ENCODE data around the gene DMPK.
A peak's percentile ranks its signal among the peaks of the same experiment; 100 is the strongest.
"Not testable (repeated sequence)": the region's sequence is repeated elsewhere in the genome, so short reads cannot be mapped to it uniquely, and the experiment has no call there.

Gene DMPK

DNA sequence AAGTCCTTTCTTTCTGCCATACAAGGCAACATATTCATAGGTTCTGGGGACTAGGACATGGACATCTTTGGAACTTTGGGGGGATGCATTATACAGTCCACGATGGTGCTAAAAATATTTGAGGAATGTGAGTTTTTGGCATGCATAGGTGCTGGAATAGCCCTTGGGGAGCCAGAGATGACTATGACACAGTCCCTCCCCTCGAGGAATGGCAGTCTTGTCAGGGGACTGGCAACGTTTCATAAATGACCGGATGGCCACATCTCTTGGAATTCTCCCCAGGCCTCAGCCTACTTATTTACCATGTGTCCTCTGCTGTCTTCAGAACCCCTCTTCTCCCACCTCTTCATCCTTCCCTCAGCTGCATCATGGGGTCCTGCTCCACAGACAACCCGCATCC is 35.4 kb downstream of the DMPK start:
- no peak for DNase-seq (ENCODE audit: low read depth in 2 of 2)

DNA sequence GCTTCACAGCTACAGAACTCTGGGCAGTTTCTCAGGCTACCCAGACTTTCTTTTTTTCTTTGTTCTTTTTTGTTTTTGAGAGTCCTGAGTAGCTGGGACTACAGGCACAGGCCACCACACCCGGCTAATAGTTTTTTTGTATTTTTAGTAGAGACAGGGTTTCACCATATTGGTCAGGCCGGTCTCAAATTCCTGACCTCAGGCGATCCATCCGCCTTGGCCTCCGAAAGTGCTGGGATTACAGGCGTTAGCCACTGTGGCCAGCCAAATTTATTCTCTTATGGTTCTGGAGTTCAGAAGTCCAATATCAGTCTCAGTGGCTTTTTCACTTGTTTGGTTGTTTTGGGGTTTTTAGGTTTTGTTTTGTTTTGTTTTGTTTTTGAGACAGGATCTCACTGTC is 36.7 kb downstream of the DMPK start:
- DNase-seq (ENCODE audit: low read depth in 2 of 2) = no peak

DNA sequence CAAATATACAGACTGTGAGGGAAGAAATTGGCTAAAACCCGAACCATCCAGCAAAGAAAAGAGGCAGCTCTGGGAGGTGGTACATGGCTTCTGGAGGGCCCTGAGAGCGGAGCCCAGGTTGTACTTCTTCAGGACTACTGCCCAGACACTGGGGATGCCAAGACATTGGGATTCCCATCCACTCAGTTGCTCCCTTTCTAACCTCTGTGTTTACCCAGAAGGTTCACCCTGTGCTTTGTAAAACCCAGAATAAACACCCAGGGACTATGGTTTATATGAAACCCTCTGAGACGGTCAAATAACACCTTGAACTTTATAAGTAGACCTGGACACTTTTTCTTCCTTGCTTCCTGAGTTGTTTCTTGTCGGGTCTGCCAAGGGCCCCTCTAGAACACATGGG is 39.3 kb downstream of the DMPK start:
- no peak for DNase-seq (ENCODE audit: low read depth in 2 of 2)

DNA sequence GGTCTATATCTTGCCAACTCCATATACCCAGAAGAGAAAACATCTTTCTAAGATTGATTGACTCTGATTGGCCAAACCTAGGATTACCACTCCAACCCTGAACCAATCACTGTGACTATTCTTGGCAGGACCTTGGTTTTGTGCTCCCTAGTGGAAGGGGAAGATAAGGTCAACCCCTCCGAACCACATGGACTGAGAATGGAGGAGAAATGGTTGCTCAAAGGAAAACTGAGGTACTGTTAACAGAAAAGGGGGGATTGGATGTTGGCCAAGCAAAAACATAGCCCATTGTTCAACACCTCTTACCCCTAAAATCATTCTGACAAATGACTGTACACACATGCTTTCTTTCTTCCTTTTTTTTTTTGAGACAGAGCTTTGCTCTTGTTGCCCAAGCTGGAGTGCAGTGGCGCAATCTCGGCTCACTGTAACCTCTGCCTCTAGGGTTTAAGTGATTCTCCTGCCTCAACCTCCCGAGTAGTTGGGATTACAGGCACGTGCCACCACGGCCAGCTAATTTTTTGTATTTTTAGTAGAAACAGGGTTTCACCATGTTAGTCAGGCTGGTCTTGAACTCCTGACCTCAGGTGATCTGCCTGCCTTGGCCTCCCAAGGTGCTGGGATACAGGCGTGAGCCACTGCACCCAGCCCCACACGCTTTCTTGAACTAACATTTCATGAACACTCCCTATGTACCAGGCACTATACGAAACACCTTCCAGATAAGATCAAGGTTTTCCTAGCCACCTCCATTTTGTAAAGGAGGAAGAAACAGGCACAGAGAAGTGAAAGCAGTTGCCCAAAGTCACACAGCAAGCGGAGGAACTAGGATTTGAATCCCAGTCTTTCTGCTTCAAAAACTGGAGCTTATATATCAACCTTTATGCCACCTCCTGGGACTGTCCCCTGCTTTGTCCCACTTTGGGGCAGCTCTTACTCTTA is 42.5 kb downstream of the DMPK start:
- DNase-seq (ENCODE audit: low read depth in 2 of 2) = no peak

DNA sequence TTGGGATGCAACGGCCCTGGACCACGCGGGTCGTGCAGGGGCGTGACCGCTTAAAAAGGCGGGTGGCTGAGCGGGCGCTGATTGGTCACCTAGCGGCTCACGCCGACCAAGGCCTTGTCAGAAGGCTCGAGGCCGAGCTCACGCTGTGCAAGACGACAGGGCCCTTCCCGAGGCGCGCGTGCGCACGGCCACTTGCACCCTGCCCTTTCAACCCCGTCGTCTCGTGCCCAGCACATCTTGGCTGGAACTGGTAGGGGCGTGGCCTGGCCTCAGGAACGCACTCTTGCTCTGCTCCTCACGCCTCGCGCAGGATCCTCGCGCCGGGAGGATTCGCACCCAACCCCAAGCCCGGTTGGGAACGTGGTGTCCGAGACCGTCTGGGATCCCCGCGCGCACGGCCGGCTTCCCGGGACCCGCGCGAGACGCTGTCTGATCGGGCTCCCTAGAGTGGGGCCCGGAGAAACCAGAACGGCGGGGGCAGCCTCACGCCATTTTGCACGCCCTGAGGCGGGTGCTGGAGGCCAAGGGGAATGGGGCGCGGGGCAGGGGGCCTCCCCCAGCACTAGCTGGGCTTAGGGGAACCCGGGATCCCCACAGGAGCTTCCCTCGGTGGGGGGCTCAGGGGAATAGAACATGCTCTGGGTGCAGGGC is 49.0 kb downstream of the DMPK start, which contains the start of gene MEIOSIN:
Gene MEIOSIN, plus strand, starts transcription at position 280 of the 651 bp plus-strand sequence. CDS start 1,938 bp downstream, outside the sequence.
- DNase-seq (ENCODE audit: low read depth in 2 of 2) = no peak

DNA sequence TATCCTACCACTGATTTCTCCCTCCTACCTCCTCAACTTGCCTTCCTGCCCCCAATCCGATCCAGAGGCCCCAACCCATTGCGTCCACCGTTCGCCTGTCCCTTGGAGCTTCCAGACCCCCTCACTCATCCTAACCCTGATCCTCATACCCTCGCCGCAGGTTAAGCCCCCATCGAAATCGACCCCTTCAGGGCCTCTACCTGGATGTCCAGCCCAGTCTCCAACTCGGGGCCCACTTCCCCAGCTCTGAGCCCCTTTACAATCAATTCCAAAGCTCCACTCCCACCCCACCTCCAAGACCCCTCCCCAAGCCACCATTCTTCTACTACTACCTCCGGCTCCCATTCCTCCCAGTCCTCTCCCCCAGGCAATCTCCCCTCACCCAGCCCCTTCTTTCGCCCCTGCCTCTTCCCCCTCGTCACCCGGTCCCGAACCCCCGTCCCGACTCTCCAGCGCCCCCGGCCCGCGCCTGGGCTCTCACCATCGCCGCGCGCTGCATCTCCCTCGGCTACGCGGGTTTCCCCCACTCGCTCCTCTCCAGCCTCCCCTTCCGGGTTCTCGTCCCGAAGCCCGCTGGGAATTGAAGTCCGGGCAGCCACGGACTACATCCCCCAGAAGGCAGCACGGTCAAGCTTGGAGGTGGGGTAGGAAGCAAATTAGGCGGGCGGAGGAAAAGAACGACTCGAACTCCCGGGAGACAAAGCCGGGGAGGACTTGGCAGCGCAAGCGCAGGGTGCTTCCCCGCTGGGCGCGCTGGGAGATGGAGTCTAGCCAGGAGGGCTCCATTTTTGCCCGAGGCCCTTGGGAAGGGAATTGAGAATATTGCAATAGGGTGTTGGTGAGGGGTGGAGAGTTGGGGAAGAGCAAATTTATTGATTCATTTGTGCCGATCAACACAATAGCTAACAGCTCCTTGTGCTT is 51.7 kb downstream of the DMPK start, which contains the start of gene FBXO46:
Gene FBXO46, minus strand, starts transcription at position 529 of the 921 bp plus-strand sequence. CDS start 17,401 bp downstream, outside the sequence.
- DNase-seq (ENCODE audit: low read depth in 2 of 2) = peak; percentile 82 to 84

DNA sequence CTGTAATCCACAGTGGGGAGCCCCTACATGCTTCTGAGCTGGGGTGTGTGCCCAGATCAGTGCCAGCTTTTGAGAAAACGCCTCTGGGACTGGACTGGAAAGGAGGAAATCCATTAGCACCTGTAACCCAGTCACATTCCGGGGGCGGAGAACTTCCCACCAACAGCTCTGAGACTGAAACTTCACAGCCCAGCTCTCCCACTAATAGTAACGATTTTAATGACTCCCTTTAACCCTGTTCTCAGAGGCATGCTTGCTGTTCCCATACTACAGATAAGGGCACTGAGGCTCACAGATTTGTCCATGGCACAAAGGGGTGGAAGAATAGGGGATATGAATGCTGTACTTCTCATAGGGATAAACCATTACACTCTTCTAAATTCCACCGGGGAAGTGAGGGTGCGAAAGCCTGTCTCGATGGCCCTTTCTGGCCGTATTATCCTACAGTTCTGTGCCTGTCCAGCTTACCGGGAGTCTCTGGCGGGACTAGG is 52.4 kb downstream of the DMPK start:
- no peak for DNase-seq (ENCODE audit: low read depth in 2 of 2)

DNA sequence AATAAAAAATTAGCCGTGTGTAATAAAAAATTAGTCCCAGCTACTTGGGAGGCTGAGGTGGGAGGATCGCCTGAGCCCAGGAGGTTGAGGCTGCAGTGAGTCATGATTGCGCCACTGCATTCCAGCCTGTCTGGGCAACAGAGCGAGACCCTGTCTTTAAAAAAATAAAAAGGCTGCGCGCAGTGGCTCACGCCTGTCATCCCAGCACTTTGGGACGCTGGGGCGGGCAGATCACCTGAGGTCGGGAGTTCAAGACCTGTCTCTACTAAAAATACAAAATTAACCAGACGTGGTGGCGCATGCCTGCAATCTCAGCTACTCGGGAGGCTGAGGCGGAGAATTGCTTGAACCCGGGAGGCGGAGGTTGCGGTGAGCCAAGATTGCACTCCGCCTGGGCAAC is 53.6 kb downstream of the DMPK start:
- DNase-seq (ENCODE audit: low read depth in 2 of 2) = not testable (repeated sequence)

DNA sequence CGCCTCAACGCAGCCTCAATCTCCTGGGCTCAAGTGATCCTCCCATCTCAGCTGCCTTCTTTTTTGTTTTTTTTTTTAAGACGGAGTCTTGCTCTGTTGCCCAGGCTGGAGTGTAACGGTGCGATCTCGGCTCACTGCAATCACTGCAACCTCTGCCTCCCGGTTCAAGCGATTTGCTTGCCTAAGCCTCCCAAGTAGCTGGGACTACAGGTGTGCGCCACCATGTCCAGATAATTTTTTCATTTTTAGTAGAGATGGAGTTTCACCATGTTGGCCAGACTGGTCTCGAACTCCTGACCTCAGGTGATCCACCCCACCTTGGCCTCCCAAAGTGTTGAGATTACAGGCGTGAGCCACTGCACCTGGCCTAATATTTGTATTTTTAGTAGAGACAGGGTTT is 62.2 kb downstream of the DMPK start:
- not testable (repeated sequence) for DNase-seq (ENCODE audit: low read depth in 2 of 2)
